COLO668 (cell line): ENCODE results near the gene CPNE1.

ENCODE experiments used
- DNase-seq: peaks from one replicate; lab custom pipeline; 2025; ENCODE audit not compliant: unreplicated experiment; lab: John Stamatoyannopoulos, UW

The CPNE1 gene

GRCh38 chr20:35621560-35621946, 43.1 kb downstream of the CPNE1 start:
- no peak for DNase-seq

GRCh38 chr20:35620818-35621559, 43.7 kb downstream of the CPNE1 start:
- no peak for DNase-seq

- DNase-seq: peak; percentile 84
Measured at GRCh38 chr20:35619196-35620095, 45.3 kb downstream of the CPNE1 start.

GRCh38 chr20:35618263-35619131, 46.2 kb downstream of the CPNE1 start:
- peak; percentile 47 for DNase-seq

GRCh38 chr20:35617397-35618262, 47.1 kb downstream of the CPNE1 start:
- DNase-seq: peak; percentile 77

DNA sequence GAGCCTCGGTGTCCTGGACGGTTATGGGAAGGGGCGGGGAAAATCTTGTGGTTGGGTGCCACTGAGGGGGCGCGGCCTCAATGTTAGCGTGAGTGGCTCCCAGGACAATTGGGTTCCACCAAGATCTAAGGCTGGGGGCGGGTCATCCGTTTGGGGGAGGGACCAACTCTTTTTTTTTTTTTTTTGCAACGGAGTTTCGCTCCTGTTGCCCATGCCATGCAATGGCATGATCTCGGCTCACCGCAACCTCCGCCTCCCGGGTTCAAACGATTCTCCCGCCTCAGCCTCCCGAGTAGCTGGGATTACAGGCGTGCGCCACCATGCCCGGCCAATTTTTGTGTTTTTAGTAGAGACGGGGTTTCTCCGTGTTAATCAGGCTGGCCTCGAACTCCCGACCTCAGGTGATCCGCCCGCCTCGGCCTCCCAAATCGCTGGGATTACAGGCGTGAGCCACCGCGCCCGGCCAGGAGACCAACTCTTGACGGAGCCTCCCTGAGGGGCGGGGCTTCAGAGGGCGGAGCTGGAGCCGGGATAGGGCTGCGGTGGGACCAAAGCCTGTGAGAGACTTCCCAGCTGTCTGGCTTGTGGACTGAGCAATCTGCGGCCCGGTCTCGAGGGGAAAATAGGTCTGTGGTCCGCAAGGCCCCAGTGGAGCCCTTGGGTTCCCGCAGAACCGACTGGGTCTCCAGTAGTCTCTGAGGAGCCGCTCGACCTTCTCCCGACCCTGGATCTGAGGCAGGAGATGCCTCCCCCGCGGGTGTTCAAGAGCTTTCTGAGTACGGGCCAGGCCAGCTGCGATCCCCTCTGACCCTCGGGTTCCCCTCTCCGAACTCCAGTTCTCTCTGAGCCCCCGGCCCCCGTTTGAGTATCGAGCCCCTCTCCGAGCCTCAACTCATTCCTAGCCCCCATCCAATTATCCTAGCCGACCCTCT, 48.0 kb downstream of the CPNE1 start:
- peak; percentile 90 for DNase-seq

GRCh38 chr20:35615667-35616464, 48.8 kb downstream of the CPNE1 start, which contains the start of gene SPAG4:
Gene SPAG4, plus strand, starts transcription at chr20:35615829. Its CDS starts 175 bp downstream, at chr20:35616004.
- DNase-seq: peak; percentile 99

GRCh38 chr20:35611482-35611881, 53.2 kb downstream of the CPNE1 start:
- DNase-seq: no peak

GRCh38 chr20:35610833-35611427, 53.8 kb downstream of the CPNE1 start:
- DNase-seq: no peak

DNA sequence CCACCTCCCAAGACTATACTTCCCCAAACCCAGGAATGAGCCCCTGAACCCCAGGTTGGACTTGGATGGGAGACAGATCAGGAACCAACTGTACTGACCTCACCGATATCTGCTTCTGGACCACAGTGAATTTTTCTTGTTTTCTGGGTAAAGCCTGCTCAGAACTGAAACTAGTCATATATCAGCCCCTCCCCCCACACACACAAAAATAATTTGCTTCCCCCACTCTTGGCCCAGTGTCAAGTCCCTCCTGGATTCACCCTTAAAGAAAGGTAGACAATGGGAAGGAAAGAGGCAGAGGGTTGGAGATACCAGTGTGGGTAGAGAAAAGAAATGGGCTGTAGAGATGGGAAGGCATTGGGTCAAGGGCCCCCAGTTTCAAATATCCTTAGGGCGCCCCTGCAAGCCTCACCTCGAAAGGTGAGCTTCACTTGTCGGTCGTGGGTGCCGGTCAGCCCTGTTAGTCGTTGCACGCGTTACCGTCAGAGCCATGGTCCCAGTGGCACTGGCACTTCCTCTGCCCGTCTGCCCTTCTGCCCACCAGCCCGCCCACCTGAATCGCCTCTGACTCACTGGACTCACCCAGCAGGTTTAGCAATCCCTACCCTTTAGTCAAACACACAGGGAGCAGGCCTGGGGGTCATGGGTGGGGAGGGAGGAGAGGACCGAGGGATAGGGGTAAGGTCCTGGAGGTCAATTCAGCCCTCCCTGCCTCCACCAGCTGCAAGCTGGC, 57.5 kb downstream of the CPNE1 start:
- DNase-seq: no peak

- DNase-seq: no peak
Measured at GRCh38 chr20:35606127-35606526, 58.6 kb downstream of the CPNE1 start.

GRCh38 chr20:35604449-35604747, 60.3 kb downstream of the CPNE1 start:
- DNase-seq: peak; percentile 42

GRCh38 chr20:35603695-35604448, 60.8 kb downstream of the CPNE1 start:
- DNase-seq: no peak

- DNase-seq: no peak
Measured at GRCh38 chr20:35602851-35603495, 61.7 kb downstream of the CPNE1 start.

GRCh38 chr20:35601990-35602389, 62.7 kb downstream of the CPNE1 start:
- no peak for DNase-seq
